GM10266 (cell line): ENCODE measurements around the gene CSNK2A1.

Experiments
- DNase-seq: peaks from one replicate; pipeline ENCODE4 v3.0.0; 2012; ENCODE audit errors: extremely low spot score
- CTCF ChIP-seq: IDR thresholded peaks from 2 replicates; pipeline ENCODE4 v1.5.1; 2012; ENCODE audit warnings: mild to moderate bottlenecking, low read depth; ENCODE audit not compliant: control insufficient read depth, insufficient read depth; ENCODE audit errors: missing control alignments

CSNK2A1 gene

GRCh38 chr20:444862-445426, 98.6 kb downstream of the CSNK2A1 start:
- no peak for DNase-seq
- no peak for TF ChIP-seq CTCF

GRCh38 chr20:444117-444516, 99.5 kb downstream of the CSNK2A1 start:
- DNase-seq = no peak

GRCh38 chr20:443223-443775, 100.3 kb downstream of the CSNK2A1 start:
- TF ChIP-seq CTCF = no peak
- no peak for DNase-seq

More at GRCh38 chr20:444117-444516, 99.5 kb downstream of the CSNK2A1 start:
- no peak for TF ChIP-seq CTCF

- no peak for DNase-seq
- TF ChIP-seq CTCF = no peak
Measured at GRCh38 chr20:440636-441035, 103.0 kb downstream of the CSNK2A1 start.

GRCh38 chr20:440148-440547, 103.4 kb downstream of the CSNK2A1 start:
- no peak for DNase-seq
- no peak for TF ChIP-seq CTCF

- DNase-seq = no peak
- no peak for TF ChIP-seq CTCF
Measured at GRCh38 chr20:438571-439469, 104.8 kb downstream of the CSNK2A1 start.

- DNase-seq = no peak
- no peak for TF ChIP-seq CTCF
Measured at GRCh38 chr20:437787-438486, 105.7 kb downstream of the CSNK2A1 start.
